DND-41 (cell line): Measurements from ENCODE around the gene HOXC10.

Source experiments
- ATAC-seq: fragments of 200-7000 bp; cut with Tn5 transposase; 3 replicates; pipeline ENCODE4 v1.9.1; 2021; ENCODE audit warnings: low read depth; ENCODE audit not compliant: insufficient read depth
- DNase-seq: peaks from one replicate; pipeline ENCODE4 v3.0.0-alpha.2; 2020
- H2AFZ ChIP-seq: 2 replicates; pipeline ENCODE4 v1.6.0; 2012; ENCODE audit warnings: low read depth, low read length
- H3K27ac ChIP-seq: 2 replicates; pipeline ENCODE4 v1.5.1; 2012; ENCODE audit warnings: low read length, inconsistent platforms
- H3K27me3 ChIP-seq: fragments of 200-600 bp; sonication (generic); 2 replicates; pipeline ENCODE4 v1.6.0; 2012; ENCODE audit warnings: low read length, mild to moderate bottlenecking, inconsistent platforms; ENCODE audit not compliant: insufficient read depth, poor library complexity
- H3K36me3 ChIP-seq: 2 replicates; pipeline ENCODE4 v1.5.1; 2012; ENCODE audit warnings: low read length, inconsistent platforms; ENCODE audit not compliant: insufficient read depth
- H3K4me1 ChIP-seq: 2 replicates; pipeline ENCODE4 v1.5.1; 2012; ENCODE audit warnings: mild to moderate bottlenecking, low read length; ENCODE audit not compliant: insufficient read depth
- H3K4me2 ChIP-seq: 2 replicates; pipeline ENCODE4 v1.6.0; 2012; ENCODE audit warnings: mild to moderate bottlenecking, moderate library complexity, low read length, inconsistent platforms; ENCODE audit not compliant: insufficient read depth
- H3K4me3 ChIP-seq, 2 experiments: fragments of 200-600 bp in 1 of 2; shearing (Covaris generic) in 1 of 2; 2 replicates each; pipeline ENCODE4 v1.5.1; 2012 to 2016; ENCODE audit warnings: inconsistent platforms in 2 of 2, low read length in 2 of 2, mild to moderate bottlenecking in 2 of 2, low read depth in 1 of 2, moderate library complexity in 1 of 2
- H3K79me2 ChIP-seq: 2 replicates; pipeline ENCODE4 v1.6.0; 2012; ENCODE audit warnings: low read length, inconsistent platforms; ENCODE audit not compliant: insufficient read depth
- H3K9ac ChIP-seq: 2 replicates; pipeline ENCODE4 v1.6.0; 2012; ENCODE audit warnings: low read depth, mild to moderate bottlenecking, inconsistent platforms, low read length, moderate library complexity
- H3K9me3 ChIP-seq: 2 replicates; pipeline ENCODE4 v1.5.1; 2012; ENCODE audit warnings: low read length, moderate library complexity, mild to moderate bottlenecking, inconsistent platforms; ENCODE audit not compliant: insufficient read depth, severe bottlenecking
- H4K20me1 ChIP-seq: 2 replicates; pipeline ENCODE4 v1.6.0; 2012; ENCODE audit warnings: low read length; ENCODE audit not compliant: insufficient read depth
- CTCF ChIP-seq: IDR thresholded peaks from 2 replicates; pipeline ENCODE4 v1.5.1; 2012; ENCODE audit warnings: borderline replicate concordance, low read length, moderate library complexity, mild to moderate bottlenecking; ENCODE audit not compliant: poor library complexity, severe bottlenecking; ENCODE audit errors: extremely low read depth
- EZH2 ChIP-seq: IDR thresholded peaks from 3 replicates; pipeline ENCODE4 v1.6.1; 2012; ENCODE audit warnings: borderline replicate concordance, low read depth, mild to moderate bottlenecking, moderate library complexity, low read length, inconsistent platforms; ENCODE audit not compliant: severe bottlenecking

HOXC10 gene

GRCh38 chr12:54038871-54039414 is 54.0 kb downstream of the HOXC10 start:
- no peaks in the 10 kb centered on the region for H3K36me3 ChIP-seq
- no peak overlapping the region for H3K9ac ChIP-seq
- TF ChIP-seq EZH2 = peak; percentile 35
- no peak for TF ChIP-seq CTCF
- no peaks in the 10 kb centered on the region for H4K20me1 ChIP-seq
- H2AFZ ChIP-seq = no peak overlapping the region
- no peak overlapping the region for H3K27ac ChIP-seq
- ATAC-seq = no peak
- H3K27me3 ChIP-seq = peaks cover 43% of the 10 kb centered on the region
- H3K4me3 ChIP-seq = no peak overlapping the region
- no peaks in the 10 kb centered on the region for H3K9me3 ChIP-seq
- peaks cover 3% of the 10 kb centered on the region for H3K4me1 ChIP-seq
- H3K4me2 ChIP-seq = no peak overlapping the region
- H3K79me2 ChIP-seq = no peaks in the 10 kb centered on the region
- DNase-seq = no peak

GRCh38 chr12:54039417-54040147 is 54.6 kb downstream of the HOXC10 start:
- ATAC-seq = no peak
- Histone ChIP-seq H3K79me2 (no peaks in the 10 kb centered on the region), H2AFZ (no peak overlapping the region), H3K27ac (no peak overlapping the region), H4K20me1 (no peaks in the 10 kb centered on the region), H3K36me3 (no peaks in the 10 kb centered on the region), H3K27me3 (peaks cover 43% of the 10 kb centered on the region), H3K4me3 (no peak overlapping the region), H3K4me2 (no peak overlapping the region), H3K4me1 (peaks cover 9% of the 10 kb centered on the region), H3K9me3 (no peaks in the 10 kb centered on the region), H3K9ac (no peak overlapping the region)
- DNase-seq = no peak
- TF ChIP-seq EZH2 = no peak
- no peak for TF ChIP-seq CTCF
